GM21723 (cell line): Measurements from ENCODE around the gene SERPINB7.
"Not testable (repeated sequence)": the region's sequence is repeated elsewhere in the genome, so short reads cannot be mapped to it uniquely, and the experiment has no call there.

Experiments
- ATAC-seq: cut with Tn5 transposase; IDR thresholded peaks from one replicate; pipeline ENCODE4 v1.9.1; 2021; ENCODE audit warnings: mild to moderate bottlenecking, moderate library complexity; ENCODE audit not compliant: unreplicated experiment

The SERPINB7 gene

GRCh38 chr18:63775166-63775730 is at the start of gene SERPINB7:
Gene SERPINB7 (plus strand): TSS chr18:63775418. CDS start chr18:63782373, 6,955 bp downstream.
- no peak for ATAC-seq

GRCh38 chr18:63725682-63726480 is 49.3 kb upstream of the SERPINB7 start:
- no peak for ATAC-seq

- no peak for ATAC-seq
Measured at GRCh38 chr18:63730773-63731172, 44.4 kb upstream of the SERPINB7 start.

GRCh38 chr18:63731215-63731614 is 44.0 kb upstream of the SERPINB7 start:
- no peak for ATAC-seq

- no peak for ATAC-seq
Measured at GRCh38 chr18:63736876-63737275, 38.3 kb upstream of the SERPINB7 start.

- ATAC-seq: no peak
Measured at GRCh38 chr18:63741769-63742168, 33.4 kb upstream of the SERPINB7 start.

- no peak for ATAC-seq
Measured at GRCh38 chr18:63747006-63747405, 28.2 kb upstream of the SERPINB7 start.

- ATAC-seq: no peak
Measured at GRCh38 chr18:63749489-63749888, 25.7 kb upstream of the SERPINB7 start.

GRCh38 chr18:63752636-63753035 is 22.6 kb upstream of the SERPINB7 start:
- ATAC-seq: no peak

GRCh38 chr18:63753676-63754075 is 21.5 kb upstream of the SERPINB7 start:
- ATAC-seq: no peak

- ATAC-seq: no peak
Measured at GRCh38 chr18:63757541-63757940, 17.7 kb upstream of the SERPINB7 start.

GRCh38 chr18:63758615-63759240 is 16.5 kb upstream of the SERPINB7 start:
- ATAC-seq: no peak

- ATAC-seq: not testable (repeated sequence)
Measured at GRCh38 chr18:63759786-63760185, 15.4 kb upstream of the SERPINB7 start.

GRCh38 chr18:63762518-63762917 is 12.7 kb upstream of the SERPINB7 start:
- ATAC-seq: no peak

- ATAC-seq: no peak
Measured at GRCh38 chr18:63763831-63764600, 11.2 kb upstream of the SERPINB7 start.

GRCh38 chr18:63765837-63766236 is 9.4 kb upstream of the SERPINB7 start:
- no peak for ATAC-seq

GRCh38 chr18:63773551-63773950 is 1.7 kb upstream of the SERPINB7 start:
- ATAC-seq: no peak

- no peak for ATAC-seq
Measured at GRCh38 chr18:63774511-63774910, 707 bp upstream of the SERPINB7 start.

- no peak for ATAC-seq
Measured at GRCh38 chr18:63779386-63779785, 4.2 kb downstream of the SERPINB7 start.

- no peak for ATAC-seq
Measured at GRCh38 chr18:63783394-63783793, 8.2 kb downstream of the SERPINB7 start.

GRCh38 chr18:63784787-63785452 is 9.7 kb downstream of the SERPINB7 start:
- ATAC-seq: no peak
